GM21515 (cell line): ENCODE data around the gene UPK2.
A peak's percentile ranks its signal among the peaks of the same experiment; 100 is the strongest.

Experiments
- ATAC-seq: cut with Tn5 transposase; IDR thresholded peaks from one replicate; pipeline ENCODE4 v1.9.1; 2021; ENCODE audit not compliant: unreplicated experiment

Gene UPK2

GRCh38 chr11:118917481-118918127 lies 38.5 kb upstream of the UPK2 start:
- no peak for ATAC-seq

- ATAC-seq, result no peak
Observed at GRCh38 chr11:118918128-118918685, 37.9 kb upstream of the UPK2 start.

DNA sequence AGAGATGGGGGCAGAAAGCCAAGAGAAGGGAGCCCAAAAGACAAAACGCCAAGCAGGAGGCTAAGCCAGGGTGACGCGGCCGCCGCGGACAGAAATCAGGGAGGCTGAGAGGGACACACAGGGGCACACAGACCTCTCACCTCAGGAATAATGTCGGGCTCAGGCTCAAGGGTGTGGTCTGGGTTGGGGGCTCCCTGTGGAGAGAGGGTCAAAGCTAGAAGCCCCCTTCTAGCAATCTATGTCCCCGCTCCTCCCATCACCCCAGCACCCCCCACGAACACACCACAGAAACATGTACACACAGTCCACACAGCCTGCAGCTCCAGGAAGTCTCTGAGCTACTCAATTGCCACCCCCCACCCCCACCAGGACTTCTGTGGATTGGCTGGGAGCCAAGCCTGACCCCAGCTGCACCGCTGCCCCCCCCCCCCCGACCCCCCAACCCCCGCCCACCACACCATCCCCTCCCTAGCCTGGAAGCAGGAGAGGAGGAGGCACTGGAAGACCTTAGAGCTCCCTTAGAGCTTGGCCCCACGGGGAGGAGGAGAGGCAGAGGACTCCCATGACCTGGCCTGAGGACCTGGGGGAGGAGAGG lies 37.3 kb upstream of the UPK2 start:
- no peak for ATAC-seq

- no peak for ATAC-seq
Observed at GRCh38 chr11:118921121-118921928, 34.8 kb upstream of the UPK2 start.

- no peak for ATAC-seq
Observed at GRCh38 chr11:118921929-118922744, 34.0 kb upstream of the UPK2 start.

- no peak for ATAC-seq
Observed at GRCh38 chr11:118922745-118923627, 33.1 kb upstream of the UPK2 start.

DNA sequence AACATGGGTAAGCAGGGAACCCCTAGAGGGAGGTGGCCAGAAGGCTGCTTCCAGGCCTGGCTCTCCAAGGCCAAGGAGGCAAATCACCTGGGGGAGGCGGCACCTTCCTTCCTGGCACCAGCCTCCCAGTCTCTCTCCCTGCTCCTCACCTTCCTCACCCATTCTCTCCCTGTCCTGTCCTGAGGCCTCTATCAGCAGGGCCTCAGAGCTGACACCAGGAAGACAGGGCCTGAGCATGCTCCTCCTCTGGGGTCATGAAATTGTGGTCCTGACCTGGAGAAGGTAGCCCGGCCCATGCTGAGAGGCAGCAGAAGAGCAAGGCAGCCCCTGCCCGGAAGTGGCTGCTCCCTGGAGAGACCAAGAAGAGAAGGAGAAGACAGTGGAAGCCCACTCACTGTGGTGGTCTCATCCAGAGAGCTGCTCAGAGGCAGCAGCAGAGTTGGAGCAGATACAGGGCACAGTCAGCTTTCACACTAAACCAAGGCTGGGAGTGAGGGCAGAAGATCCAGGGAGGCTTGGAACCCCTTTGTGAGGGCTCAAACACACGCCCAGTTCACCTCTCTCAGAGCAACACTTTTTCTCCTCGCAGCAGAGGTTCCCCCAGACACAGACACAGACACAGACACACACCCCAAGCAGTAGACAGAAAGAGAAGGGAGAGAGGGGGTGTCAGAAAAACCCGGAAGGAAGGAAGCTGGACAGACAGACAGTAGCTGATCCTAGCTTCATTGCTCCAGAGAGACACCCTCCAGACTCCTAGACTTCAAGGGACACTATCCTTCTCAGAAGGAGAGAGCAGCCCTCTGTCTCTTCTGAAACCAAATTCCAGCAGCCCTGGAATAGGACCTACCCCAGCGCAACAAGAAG lies 32.1 kb upstream of the UPK2 start:
- ATAC-seq, result no peak

- no peak for ATAC-seq
Observed at GRCh38 chr11:118924591-118925585, 31.2 kb upstream of the UPK2 start.

GRCh38 chr11:118927554-118928100 lies 28.5 kb upstream of the UPK2 start:
- no peak for ATAC-seq

- ATAC-seq, result peak; percentile 43
Observed at GRCh38 chr11:118928101-118928869, 27.8 kb upstream of the UPK2 start.

- no peak for ATAC-seq
Observed at GRCh38 chr11:118928870-118929500, 27.1 kb upstream of the UPK2 start.

- ATAC-seq, result no peak
Observed at GRCh38 chr11:118929501-118930093, 26.5 kb upstream of the UPK2 start.

GRCh38 chr11:118930094-118930712 lies 25.9 kb upstream of the UPK2 start:
- no peak for ATAC-seq

GRCh38 chr11:118931571-118931970 lies 24.5 kb upstream of the UPK2 start:
- ATAC-seq, result no peak

- no peak for ATAC-seq
Observed at GRCh38 chr11:118933486-118933885, 22.6 kb upstream of the UPK2 start.
